ENCODE results near the gene GGA1.

GGA1 gene

DNA sequence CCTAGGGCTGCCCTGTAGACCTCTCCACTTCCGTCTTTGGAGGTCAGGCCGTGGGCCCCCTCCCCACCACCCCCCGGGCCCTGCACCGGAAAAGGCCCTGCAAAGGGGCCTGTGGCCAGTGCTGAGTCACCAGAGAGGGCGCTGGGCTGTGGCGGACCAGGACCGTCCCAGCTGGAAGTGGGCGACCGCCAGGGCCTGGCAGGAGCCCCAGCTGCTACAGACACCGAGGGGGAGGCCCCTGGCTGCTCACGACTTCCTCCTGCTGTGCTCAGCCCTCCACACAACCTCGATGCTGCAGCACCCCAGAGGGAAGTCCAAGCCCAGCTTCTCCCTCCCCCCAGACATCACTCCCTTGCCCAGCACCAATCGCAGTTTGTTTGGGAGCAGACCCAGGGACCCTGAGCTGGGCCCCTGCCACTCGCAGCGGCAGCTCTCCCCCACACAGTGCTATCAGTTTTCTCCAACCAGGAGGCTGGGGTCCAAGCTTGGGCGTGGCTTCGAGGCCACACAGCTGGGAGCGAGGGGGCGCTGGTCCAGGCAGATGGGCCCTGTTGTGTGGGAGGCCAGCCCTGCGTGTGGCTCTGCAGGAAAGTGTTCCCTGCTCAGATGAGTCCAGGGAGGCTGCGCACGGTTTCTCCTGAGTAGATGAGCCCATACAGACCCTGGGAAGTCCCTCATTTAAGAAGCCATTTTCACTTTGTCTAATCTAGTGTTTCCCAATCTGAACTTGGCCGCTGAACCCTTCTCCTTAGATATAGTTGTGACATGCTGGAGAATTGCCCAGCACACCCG is 25.2 kb downstream of the GGA1 start:
- no peak overlapping the region for H3K4me3 ChIP-seq (ENCODE audit: low read depth, low read length)
- DNase-seq = peak; percentile 76

GRCh38 chr22:37634417-37634924 is 25.8 kb downstream of the GGA1 start:
- Histone ChIP-seq H3K4me3 (ENCODE audit: low read depth, low read length) (no peak overlapping the region), H3K27ac (peak overlapping the region; percentile 66), H3K36me3 (replicated peaks) (no peaks in the 10 kb centered on the region), H3K27me3 (replicated peaks) (no peaks in the 10 kb centered on the region)
- TF ChIP-seq, protein P1, sequence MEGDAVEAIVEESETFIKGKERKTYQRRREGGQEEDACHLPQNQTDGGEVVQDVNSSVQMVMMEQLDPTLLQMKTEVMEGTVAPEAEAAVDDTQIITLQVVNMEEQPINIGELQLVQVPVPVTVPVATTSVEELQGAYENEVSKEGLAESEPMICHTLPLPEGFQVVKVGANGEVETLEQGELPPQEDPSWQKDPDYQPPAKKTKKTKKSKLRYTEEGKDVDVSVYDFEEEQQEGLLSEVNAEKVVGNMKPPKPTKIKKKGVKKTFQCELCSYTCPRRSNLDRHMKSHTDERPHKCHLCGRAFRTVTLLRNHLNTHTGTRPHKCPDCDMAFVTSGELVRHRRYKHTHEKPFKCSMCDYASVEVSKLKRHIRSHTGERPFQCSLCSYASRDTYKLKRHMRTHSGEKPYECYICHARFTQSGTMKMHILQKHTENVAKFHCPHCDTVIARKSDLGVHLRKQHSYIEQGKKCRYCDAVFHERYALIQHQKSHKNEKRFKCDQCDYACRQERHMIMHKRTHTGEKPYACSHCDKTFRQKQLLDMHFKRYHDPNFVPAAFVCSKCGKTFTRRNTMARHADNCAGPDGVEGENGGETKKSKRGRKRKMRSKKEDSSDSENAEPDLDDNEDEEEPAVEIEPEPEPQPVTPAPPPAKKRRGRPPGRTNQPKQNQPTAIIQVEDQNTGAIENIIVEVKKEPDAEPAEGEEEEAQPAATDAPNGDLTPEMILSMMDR (IDR thresholded peaks at IDR 0.05; ENCODE audit: low read depth, low read length, missing control alignments) = peak; percentile 53
- no peak for DNase-seq
- in situ Hi-C loops (cut with HindIII; ENCODE audit: low pct_ligation_motif_present, low sequenced_read_pairs) = no loop called here

More for the DNA sequence above, 25.2 kb downstream of the GGA1 start:
- Histone ChIP-seq H3K36me3 (replicated peaks) (no peaks in the 10 kb centered on the region), H3K27ac (peak overlapping the region; percentile 66), H3K27me3 (replicated peaks) (no peaks in the 10 kb centered on the region)
- TF ChIP-seq, protein P1 (IDR thresholded peaks at IDR 0.05; ENCODE audit: low read depth, low read length, missing control alignments) = peak; percentile 48
- in situ Hi-C loops (cut with HindIII; ENCODE audit: low pct_ligation_motif_present, low sequenced_read_pairs) = no loop called here

GRCh38 chr22:37635157-37635556 is 26.5 kb downstream of the GGA1 start:
- TF ChIP-seq, protein P1 (IDR thresholded peaks at IDR 0.05; ENCODE audit: low read depth, low read length, missing control alignments) = no peak
- DNase-seq = no peak
- H3K4me3 ChIP-seq (ENCODE audit: low read depth, low read length) = no peak overlapping the region
- H3K27me3 ChIP-seq (replicated peaks) = no peaks in the 10 kb centered on the region
- no peaks in the 10 kb centered on the region for H3K36me3 ChIP-seq (replicated peaks)
- H3K27ac ChIP-seq = no peak overlapping the region
- in situ Hi-C loops (cut with HindIII; ENCODE audit: low pct_ligation_motif_present, low sequenced_read_pairs) = no loop called here

GRCh38 chr22:37636186-37636948 is 27.7 kb downstream of the GGA1 start:
- no peak overlapping the region for H3K27ac ChIP-seq

DNA sequence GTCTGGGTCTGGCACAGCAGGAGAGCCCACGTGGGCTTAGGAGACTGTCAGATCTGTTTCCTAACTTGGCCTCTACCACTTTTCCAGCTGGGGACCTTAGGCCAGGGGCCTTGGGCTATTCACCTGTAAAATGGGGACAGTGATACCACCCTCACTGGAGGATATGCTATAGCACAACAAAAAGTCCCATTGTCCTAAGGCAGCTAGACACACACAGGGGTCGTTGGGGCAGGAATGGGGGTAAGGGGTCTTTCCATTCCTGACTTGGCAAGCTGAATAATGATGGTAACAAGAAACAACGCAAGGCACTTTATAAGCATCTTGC is 28.3 kb downstream of the GGA1 start:
- in situ Hi-C loops (cut with HindIII; ENCODE audit: low pct_ligation_motif_present, low sequenced_read_pairs) = no loop called here
- Histone ChIP-seq H3K4me3 (ENCODE audit: low read depth, low read length) (no peak overlapping the region), H3K27me3 (replicated peaks) (no peaks in the 10 kb centered on the region), H3K27ac (no peak overlapping the region), H3K36me3 (replicated peaks) (peaks cover 3% of the 10 kb centered on the region)
- TF ChIP-seq, protein P1 (IDR thresholded peaks at IDR 0.05; ENCODE audit: low read depth, low read length, missing control alignments) = no peak
- DNase-seq = no peak

More at GRCh38 chr22:37636186-37636948, 27.7 kb downstream of the GGA1 start:
- TF ChIP-seq, protein P1 (IDR thresholded peaks at IDR 0.05; ENCODE audit: low read depth, low read length, missing control alignments) = peak; percentile 72
- in situ Hi-C loops (cut with HindIII; ENCODE audit: low pct_ligation_motif_present, low sequenced_read_pairs) = no loop called here
- Histone ChIP-seq H3K36me3 (replicated peaks) (peaks cover 1% of the 10 kb centered on the region), H3K27me3 (replicated peaks) (no peaks in the 10 kb centered on the region), H3K4me3 (ENCODE audit: low read depth, low read length) (no peak overlapping the region)
- peak; percentile 52 for DNase-seq
